ENCODE data around the gene HBM.
"Not testable (repeated sequence)": the region's sequence is repeated elsewhere in the genome, so short reads cannot be mapped to it uniquely, and the experiment has no call there.

DNA sequence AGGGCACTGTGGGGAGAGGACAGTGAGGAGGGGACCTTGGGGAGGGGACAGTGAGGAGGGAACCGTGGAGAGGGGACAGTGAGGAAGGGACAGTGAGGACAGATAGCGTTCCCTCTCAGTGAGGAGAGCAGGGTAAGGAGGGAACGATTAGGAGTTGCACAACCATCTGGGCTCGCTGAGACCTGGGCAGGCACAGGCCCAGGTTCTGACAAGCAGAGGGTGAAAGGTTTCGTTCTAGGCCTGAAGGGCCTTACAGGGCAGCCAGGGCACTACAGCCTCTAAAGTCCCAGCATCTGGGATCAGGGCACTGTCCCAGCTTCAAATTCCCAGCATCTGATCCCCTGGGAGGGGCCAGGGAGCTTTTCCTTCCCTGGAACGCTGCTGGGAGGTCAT lies 12.7 kb upstream of the HBM start:
- TF ChIP-seq, protein P1, sequence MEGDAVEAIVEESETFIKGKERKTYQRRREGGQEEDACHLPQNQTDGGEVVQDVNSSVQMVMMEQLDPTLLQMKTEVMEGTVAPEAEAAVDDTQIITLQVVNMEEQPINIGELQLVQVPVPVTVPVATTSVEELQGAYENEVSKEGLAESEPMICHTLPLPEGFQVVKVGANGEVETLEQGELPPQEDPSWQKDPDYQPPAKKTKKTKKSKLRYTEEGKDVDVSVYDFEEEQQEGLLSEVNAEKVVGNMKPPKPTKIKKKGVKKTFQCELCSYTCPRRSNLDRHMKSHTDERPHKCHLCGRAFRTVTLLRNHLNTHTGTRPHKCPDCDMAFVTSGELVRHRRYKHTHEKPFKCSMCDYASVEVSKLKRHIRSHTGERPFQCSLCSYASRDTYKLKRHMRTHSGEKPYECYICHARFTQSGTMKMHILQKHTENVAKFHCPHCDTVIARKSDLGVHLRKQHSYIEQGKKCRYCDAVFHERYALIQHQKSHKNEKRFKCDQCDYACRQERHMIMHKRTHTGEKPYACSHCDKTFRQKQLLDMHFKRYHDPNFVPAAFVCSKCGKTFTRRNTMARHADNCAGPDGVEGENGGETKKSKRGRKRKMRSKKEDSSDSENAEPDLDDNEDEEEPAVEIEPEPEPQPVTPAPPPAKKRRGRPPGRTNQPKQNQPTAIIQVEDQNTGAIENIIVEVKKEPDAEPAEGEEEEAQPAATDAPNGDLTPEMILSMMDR (IDR thresholded peaks at IDR 0.05; ENCODE audit: borderline replicate concordance, extremely low read depth, low read length, poor library complexity, severe bottlenecking), result not testable (repeated sequence)
- TF ChIP-seq EZH2 (IDR thresholded peaks at IDR 0.05; ENCODE audit: borderline replicate concordance, low read depth, low read length, severe bottlenecking), result not testable (repeated sequence)
